ENCODE data around the gene BUD13.

DNA sequence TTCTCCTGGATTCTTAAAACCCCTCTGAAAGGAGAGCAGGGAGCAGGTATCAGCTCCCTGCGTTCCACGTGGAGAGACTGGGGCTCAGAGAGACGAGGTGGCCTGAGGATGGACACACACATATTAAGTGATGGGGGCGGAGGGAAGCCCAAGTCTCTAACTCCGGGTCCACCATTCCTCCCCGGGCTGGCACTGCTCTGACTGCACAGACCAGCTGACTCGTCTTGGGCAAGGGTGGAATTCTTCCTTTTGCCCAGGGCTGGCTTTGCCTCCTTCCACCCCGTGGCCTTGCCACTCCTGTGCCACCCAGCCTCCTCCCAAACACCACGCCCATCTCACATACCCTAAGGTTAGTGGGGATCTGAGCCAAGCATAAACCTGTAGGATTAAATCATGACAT lies 65.0 kb downstream of the BUD13 start:
- TF ChIP-seq, protein P1, sequence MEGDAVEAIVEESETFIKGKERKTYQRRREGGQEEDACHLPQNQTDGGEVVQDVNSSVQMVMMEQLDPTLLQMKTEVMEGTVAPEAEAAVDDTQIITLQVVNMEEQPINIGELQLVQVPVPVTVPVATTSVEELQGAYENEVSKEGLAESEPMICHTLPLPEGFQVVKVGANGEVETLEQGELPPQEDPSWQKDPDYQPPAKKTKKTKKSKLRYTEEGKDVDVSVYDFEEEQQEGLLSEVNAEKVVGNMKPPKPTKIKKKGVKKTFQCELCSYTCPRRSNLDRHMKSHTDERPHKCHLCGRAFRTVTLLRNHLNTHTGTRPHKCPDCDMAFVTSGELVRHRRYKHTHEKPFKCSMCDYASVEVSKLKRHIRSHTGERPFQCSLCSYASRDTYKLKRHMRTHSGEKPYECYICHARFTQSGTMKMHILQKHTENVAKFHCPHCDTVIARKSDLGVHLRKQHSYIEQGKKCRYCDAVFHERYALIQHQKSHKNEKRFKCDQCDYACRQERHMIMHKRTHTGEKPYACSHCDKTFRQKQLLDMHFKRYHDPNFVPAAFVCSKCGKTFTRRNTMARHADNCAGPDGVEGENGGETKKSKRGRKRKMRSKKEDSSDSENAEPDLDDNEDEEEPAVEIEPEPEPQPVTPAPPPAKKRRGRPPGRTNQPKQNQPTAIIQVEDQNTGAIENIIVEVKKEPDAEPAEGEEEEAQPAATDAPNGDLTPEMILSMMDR (IDR thresholded peaks at IDR 0.05), result no peak
- TF ChIP-seq POLR2A (IDR thresholded peaks at IDR 0.05), result no peak

Measured in body of pancreas (tissue), 4 donors.